ENCODE data around the gene NR5A1.

Gene NR5A1

DNA sequence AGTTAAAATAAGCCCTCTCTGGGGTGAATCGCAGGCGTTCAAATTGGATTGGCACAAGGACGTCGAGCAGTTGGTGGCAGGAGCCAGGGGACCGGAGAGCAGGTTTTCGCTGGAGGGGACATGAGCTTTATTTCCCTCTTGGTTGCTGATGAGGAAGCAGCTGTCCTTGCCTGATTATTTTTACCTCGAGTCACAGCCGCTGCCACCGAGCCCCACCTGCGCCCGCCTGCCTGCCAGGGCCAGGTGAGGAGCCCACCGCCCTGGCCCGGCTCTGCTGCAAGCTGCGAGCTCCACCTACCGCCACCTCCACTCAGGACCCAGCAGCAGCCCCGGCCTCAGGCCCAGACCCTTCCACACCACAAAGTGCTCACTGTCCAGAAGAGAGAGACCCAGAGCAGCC lies 65.9 kb downstream of the NR5A1 start:
- Histone ChIP-seq H3K79me2 (ENCODE audit: low read length) (no peaks in the 10 kb centered on the region), H3K4me1 (ENCODE audit: low read length) (peaks cover 9% of the 10 kb centered on the region), H3K9me2 (replicated peaks; ENCODE audit: insufficient read depth, low read length) (no peaks in the 10 kb centered on the region), H2AFZ (ENCODE audit: low read length) (no peak overlapping the region), H3K27me3 (replicated peaks; ENCODE audit: insufficient read depth, low read length) (no peaks in the 10 kb centered on the region), H3K4me2 (ENCODE audit: low read depth, low read length) (no peak overlapping the region), H3K9me3 (replicated peaks; ENCODE audit: insufficient read depth, low read length) (no peaks in the 10 kb centered on the region), H3F3A (ENCODE audit: insufficient read depth, low read length) (no peaks in the 10 kb centered on the region), H3K4me3 (ENCODE audit: low read length) (no peak overlapping the region), H3K9ac (ENCODE audit: low read length) (no peak overlapping the region), H3K36me3 (replicated peaks; ENCODE audit: insufficient read depth, low read length) (no peaks in the 10 kb centered on the region), H3K27ac (ENCODE audit: low read length) (no peak overlapping the region), H4K20me1 (ENCODE audit: insufficient read depth, low read length) (no peaks in the 10 kb centered on the region)
- no peak for TF ChIP-seq EZH2phosphoT487 (IDR thresholded peaks at IDR 0.05; ENCODE audit: low read length)
- TF ChIP-seq, protein P1, sequence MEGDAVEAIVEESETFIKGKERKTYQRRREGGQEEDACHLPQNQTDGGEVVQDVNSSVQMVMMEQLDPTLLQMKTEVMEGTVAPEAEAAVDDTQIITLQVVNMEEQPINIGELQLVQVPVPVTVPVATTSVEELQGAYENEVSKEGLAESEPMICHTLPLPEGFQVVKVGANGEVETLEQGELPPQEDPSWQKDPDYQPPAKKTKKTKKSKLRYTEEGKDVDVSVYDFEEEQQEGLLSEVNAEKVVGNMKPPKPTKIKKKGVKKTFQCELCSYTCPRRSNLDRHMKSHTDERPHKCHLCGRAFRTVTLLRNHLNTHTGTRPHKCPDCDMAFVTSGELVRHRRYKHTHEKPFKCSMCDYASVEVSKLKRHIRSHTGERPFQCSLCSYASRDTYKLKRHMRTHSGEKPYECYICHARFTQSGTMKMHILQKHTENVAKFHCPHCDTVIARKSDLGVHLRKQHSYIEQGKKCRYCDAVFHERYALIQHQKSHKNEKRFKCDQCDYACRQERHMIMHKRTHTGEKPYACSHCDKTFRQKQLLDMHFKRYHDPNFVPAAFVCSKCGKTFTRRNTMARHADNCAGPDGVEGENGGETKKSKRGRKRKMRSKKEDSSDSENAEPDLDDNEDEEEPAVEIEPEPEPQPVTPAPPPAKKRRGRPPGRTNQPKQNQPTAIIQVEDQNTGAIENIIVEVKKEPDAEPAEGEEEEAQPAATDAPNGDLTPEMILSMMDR (IDR thresholded peaks at IDR 0.05; ENCODE audit: low read length): no peak
- TF ChIP-seq EZH2 (optimal IDR thresholded peaks at IDR 0.05; ENCODE audit: low read depth, low read length): no peak
- no peak for DNase-seq

DNA sequence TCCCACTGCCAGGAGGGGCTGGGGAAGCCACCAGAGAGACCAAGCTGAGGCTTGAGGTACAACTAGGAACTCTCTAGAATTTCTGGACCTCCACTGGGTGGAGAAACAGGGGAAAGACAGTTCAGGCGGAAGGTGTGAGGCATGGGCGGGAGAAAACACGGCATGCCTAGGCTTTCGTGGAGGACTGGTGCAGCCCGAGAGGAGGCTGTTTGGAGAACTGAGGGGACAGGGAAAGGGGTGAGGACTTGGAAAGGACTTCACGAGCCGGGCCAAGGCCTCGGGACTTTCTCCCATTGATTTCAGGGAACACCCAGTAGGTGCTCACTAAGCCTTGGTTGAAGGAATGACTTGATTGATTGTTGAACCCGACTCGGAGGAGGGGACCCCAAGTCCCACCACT lies 66.4 kb downstream of the NR5A1 start:
- Histone ChIP-seq H3K9ac (ENCODE audit: low read length) (no peak overlapping the region), H3K4me2 (ENCODE audit: low read depth, low read length) (no peak overlapping the region), H3K27me3 (replicated peaks; ENCODE audit: insufficient read depth, low read length) (no peaks in the 10 kb centered on the region), H3K4me3 (ENCODE audit: low read length) (no peak overlapping the region), H3K27ac (ENCODE audit: low read length) (no peak overlapping the region), H3K79me2 (ENCODE audit: low read length) (no peaks in the 10 kb centered on the region), H3K9me2 (replicated peaks; ENCODE audit: insufficient read depth, low read length) (no peaks in the 10 kb centered on the region), H3K36me3 (replicated peaks; ENCODE audit: insufficient read depth, low read length) (no peaks in the 10 kb centered on the region), H3K4me1 (ENCODE audit: low read length) (peaks cover 13% of the 10 kb centered on the region), H2AFZ (ENCODE audit: low read length) (no peak overlapping the region), H3F3A (ENCODE audit: insufficient read depth, low read length) (no peaks in the 10 kb centered on the region), H4K20me1 (ENCODE audit: insufficient read depth, low read length) (no peaks in the 10 kb centered on the region), H3K9me3 (replicated peaks; ENCODE audit: insufficient read depth, low read length) (no peaks in the 10 kb centered on the region)
- DNase-seq: no peak
- TF ChIP-seq, protein P1 (IDR thresholded peaks at IDR 0.05; ENCODE audit: low read length): no peak
- TF ChIP-seq EZH2phosphoT487 (IDR thresholded peaks at IDR 0.05; ENCODE audit: low read length) (no peak), EZH2 (optimal IDR thresholded peaks at IDR 0.05; ENCODE audit: low read depth, low read length) (no peak)

DNA sequence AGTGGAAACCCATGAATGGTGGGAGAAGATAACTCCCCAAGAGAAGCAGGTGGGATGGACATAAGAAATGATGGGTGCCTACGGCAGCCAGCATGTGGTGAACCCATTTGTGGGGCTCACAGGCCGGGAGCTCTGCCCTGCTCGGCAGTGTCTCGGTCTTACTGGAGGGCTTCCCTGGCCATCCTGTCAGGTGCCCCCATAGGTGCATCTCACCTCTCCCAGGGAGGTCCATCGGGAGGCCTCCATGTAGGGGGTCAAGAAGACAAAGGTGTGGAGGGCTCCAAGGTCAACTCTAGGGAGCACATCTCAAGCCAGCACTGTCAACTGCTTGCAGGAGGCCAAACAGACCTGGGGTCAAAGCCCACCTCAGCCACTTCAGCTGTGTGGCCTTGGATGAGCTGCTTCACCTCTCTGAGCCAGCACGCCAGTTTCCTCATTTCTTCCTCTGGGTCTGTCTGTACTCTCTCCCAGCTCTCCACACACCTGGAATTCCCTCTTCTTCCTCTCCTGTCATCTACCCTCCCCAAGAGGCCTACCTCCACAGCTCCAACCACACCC lies 67.4 kb downstream of the NR5A1 start:
- no peaks in the 10 kb centered on the region for H3K9me3 ChIP-seq (replicated peaks; ENCODE audit: insufficient read depth, low read length)
- H3K4me1 ChIP-seq (ENCODE audit: low read length): peaks cover 13% of the 10 kb centered on the region
- no peak overlapping the region for H3K9ac ChIP-seq (ENCODE audit: low read length)
- no peaks in the 10 kb centered on the region for H3K27me3 ChIP-seq (replicated peaks; ENCODE audit: insufficient read depth, low read length)
- no peaks in the 10 kb centered on the region for H3K9me2 ChIP-seq (replicated peaks; ENCODE audit: insufficient read depth, low read length)
- no peak overlapping the region for H3K4me3 ChIP-seq (ENCODE audit: low read length)
- no peaks in the 10 kb centered on the region for H3K79me2 ChIP-seq (ENCODE audit: low read length)
- no peaks in the 10 kb centered on the region for H4K20me1 ChIP-seq (ENCODE audit: insufficient read depth, low read length)
- TF ChIP-seq EZH2 (optimal IDR thresholded peaks at IDR 0.05; ENCODE audit: low read depth, low read length) (no peak), EZH2phosphoT487 (IDR thresholded peaks at IDR 0.05; ENCODE audit: low read length) (no peak)
- TF ChIP-seq, protein P1 (IDR thresholded peaks at IDR 0.05; ENCODE audit: low read length): no peak
- H3K27ac ChIP-seq (ENCODE audit: low read length): no peak overlapping the region
- no peak overlapping the region for H2AFZ ChIP-seq (ENCODE audit: low read length)
- DNase-seq: no peak
- H3F3A ChIP-seq (ENCODE audit: insufficient read depth, low read length): no peaks in the 10 kb centered on the region
- H3K4me2 ChIP-seq (ENCODE audit: low read depth, low read length): no peak overlapping the region
- H3K36me3 ChIP-seq (replicated peaks; ENCODE audit: insufficient read depth, low read length): no peaks in the 10 kb centered on the region
